IPS-15b (cell line): ENCODE data around the gene MIPEP.

Experiments used
- H3K27me3 ChIP-seq: one replicate; pipeline ENCODE4 v1.6.1; 2013; ENCODE audit warnings: low read length; ENCODE audit not compliant: control insufficient read depth, insufficient read depth
- H3K36me3 ChIP-seq: one replicate; pipeline ENCODE4 v1.6.1; 2013; ENCODE audit warnings: low read length; ENCODE audit not compliant: control insufficient read depth, insufficient read depth
- H3K4me1 ChIP-seq: one replicate; pipeline ENCODE4 v1.6.1; 2013; ENCODE audit warnings: mild to moderate bottlenecking, low read length; ENCODE audit not compliant: control insufficient read depth, insufficient read depth
- H3K4me3 ChIP-seq: one replicate; pipeline ENCODE4 v1.5.1; 2013; ENCODE audit warnings: low read depth, low read length
- H3K9ac ChIP-seq: one replicate; pipeline ENCODE4 v1.6.1; 2013; ENCODE audit warnings: low read depth, mild to moderate bottlenecking, low read length
- H3K9me3 ChIP-seq: one replicate; pipeline ENCODE4 v1.6.1; 2013; ENCODE audit warnings: mild to moderate bottlenecking, low read length; ENCODE audit not compliant: control insufficient read depth, insufficient read depth

Gene MIPEP

DNA sequence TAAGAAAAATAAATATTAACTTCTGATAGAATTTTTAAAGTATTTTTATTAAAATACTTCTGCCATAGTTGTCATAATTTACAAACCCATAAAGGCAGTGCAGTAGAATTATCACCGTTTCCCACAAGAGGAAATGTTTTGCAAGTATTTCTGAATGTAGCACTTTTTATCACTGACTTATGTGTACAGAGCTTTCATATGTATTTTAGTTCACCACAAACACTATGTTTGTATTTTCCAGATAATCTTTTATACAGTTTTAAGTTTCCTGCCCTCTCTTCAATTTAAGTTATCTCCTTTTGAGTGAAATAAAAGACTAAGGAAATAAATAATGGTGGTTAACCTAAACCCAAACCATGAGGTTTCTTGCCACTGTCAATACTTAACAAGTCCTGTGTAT, 24.2 kb downstream of the MIPEP start:
- H3K36me3 ChIP-seq = no peaks in the 10 kb centered on the region
- no peak overlapping the region for H3K9ac ChIP-seq
- no peaks in the 10 kb centered on the region for H3K27me3 ChIP-seq
- no peaks in the 10 kb centered on the region for H3K4me1 ChIP-seq
- no peak overlapping the region for H3K4me3 ChIP-seq
- no peaks in the 10 kb centered on the region for H3K9me3 ChIP-seq

DNA sequence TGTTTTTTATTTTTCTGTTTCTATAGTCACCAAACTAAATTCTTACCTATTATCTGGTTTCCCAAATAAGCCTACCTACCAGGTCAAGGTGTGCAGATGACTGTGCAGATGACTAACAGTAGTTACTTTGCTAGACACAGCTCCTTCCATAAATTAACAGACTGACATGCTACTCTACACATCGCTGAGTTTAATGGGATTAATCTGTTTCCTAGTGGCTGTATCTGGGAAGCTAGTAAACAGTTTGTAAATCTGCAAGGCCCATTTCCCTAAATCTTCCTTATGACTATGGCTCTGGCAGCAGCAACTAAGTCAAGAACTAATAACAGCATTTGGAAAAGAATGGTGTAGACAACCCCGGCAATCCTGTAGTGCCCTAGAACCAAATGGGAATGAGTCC, 27.9 kb downstream of the MIPEP start:
- H3K4me3 ChIP-seq = no peak overlapping the region
- no peak overlapping the region for H3K9ac ChIP-seq
- peaks cover under 1% of the 10 kb centered on the region for H3K4me1 ChIP-seq
- no peaks in the 10 kb centered on the region for H3K9me3 ChIP-seq
- H3K36me3 ChIP-seq = no peaks in the 10 kb centered on the region
- H3K27me3 ChIP-seq = no peaks in the 10 kb centered on the region

DNA sequence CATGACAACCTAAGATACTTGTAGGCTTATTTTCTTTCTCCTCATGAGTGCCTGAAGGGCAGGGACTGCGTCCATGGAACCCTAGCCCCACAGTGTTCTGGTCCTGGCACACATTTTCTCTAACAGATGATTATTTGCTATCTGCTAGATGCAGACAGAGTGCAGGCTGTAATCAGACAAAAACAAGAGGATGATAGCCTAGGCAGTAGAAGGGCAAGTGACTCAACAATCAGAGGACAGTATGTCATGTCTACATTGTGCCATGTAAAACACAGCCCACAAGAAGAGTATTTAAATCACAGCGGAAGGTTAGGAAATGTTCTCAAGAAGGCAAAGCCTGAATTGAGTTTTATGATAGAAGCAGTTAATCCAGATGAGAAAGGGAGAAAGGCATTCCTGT, 29.3 kb downstream of the MIPEP start:
- Histone ChIP-seq H3K4me1 (peaks cover 3% of the 10 kb centered on the region), H3K9ac (no peak overlapping the region)

DNA sequence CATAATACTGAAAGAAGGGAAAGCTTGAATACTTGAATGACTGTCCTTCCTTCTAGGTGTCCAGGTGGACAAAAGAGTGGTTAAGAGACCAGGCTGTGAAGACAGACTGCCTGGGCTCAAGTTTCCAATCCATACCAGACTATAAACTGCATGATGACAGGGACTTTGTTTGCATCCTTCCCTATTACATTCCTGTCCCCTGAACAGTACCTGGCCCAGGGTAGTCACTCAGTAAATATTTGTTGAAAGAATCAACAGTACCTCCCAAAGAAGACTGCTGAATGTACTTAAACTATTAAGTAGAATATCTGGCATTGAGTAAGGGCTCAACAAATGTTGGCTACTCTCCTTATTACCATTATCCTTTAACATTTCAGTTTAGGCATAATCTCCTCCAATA, 29.7 kb downstream of the MIPEP start:
- no peaks in the 10 kb centered on the region for H3K36me3 ChIP-seq
- no peaks in the 10 kb centered on the region for H3K9me3 ChIP-seq
- H3K4me1 ChIP-seq = peaks cover 3% of the 10 kb centered on the region
- no peak overlapping the region for H3K4me3 ChIP-seq
- H3K9ac ChIP-seq = no peak overlapping the region
- no peaks in the 10 kb centered on the region for H3K27me3 ChIP-seq

More for the DNA sequence above, 29.3 kb downstream of the MIPEP start:
- Histone ChIP-seq H3K4me3 (no peak overlapping the region), H3K9me3 (no peaks in the 10 kb centered on the region), H3K36me3 (no peaks in the 10 kb centered on the region), H3K27me3 (no peaks in the 10 kb centered on the region)

DNA sequence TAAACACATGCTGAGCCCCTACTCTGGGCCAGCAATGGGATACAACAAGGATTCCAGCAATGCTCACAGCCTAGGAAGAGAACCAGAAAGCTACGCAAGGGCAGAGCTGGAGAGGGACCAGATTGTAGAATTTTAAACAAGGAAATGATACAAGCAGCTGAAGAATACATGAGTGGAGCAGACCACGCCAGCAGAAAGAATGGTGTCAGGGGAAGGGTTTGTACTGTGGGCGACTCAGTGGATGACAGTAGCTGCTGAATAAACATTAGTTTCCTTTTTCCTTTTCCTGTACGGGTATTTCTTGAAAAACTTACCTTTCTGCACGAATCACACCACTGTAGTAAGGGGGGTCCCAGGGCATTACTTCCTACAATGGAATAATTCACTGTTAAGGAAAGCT, 30.7 kb downstream of the MIPEP start:
- Histone ChIP-seq H3K9me3 (no peaks in the 10 kb centered on the region), H3K36me3 (no peaks in the 10 kb centered on the region), H3K4me1 (peaks cover 3% of the 10 kb centered on the region), H3K27me3 (no peaks in the 10 kb centered on the region), H3K4me3 (no peak overlapping the region), H3K9ac (no peak overlapping the region)

DNA sequence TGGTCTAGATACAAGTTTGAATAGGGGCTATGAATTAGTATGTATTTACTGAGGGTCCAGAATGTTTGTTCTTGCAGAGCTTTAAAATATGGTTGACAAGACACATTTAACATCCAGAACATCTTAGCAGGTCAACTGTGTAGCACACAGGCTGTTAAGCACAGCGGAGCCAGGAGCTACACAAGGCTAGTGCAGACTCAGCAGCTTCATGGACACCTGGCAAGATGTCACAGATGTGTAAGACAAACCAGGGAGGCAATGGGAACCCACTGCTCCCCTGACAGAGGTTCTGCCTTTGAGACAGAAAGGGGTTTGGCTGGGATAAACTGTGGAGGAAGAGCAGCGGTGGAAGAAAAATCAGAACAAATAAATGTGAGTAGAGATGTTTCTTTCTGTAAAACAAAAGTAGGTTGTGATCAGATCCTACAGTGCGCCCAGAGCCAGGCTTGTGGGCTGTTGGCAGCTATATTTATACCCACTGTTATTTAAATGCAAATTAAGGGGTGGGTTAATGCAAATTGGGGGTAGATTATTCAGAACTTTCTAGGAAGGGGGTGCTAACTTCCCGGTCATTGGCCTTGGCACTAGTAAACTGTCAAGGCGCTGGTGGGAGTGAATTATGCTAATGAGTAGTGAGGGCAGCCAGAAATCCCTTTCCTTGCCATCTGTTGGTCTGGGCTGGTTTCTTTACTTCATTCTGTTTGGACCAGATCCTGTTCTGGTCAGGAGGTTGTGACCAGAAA, 33.0 kb downstream of the MIPEP start:
- Histone ChIP-seq H3K9me3 (no peaks in the 10 kb centered on the region), H3K27me3 (no peaks in the 10 kb centered on the region), H3K36me3 (no peaks in the 10 kb centered on the region), H3K4me3 (no peak overlapping the region), H3K4me1 (peaks cover 3% of the 10 kb centered on the region), H3K9ac (no peak overlapping the region)

DNA sequence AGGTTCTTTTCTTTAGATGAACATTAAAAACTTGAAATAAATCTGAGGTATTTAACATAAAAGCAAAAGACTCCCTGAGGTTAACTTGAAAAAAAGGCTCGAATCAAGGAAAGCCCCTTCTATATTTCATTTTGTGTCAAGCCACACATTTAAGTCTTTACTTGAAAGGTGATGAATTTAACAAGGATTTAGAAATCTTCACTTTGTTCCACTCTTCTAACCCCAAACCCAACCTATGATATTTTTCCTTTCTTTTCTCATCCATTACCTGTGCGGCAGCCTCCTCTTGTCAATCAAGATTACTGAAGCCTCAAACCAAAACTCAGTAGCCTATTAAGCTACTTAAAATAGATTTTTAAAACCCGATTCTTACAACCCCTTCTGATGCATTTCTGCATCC, 33.8 kb downstream of the MIPEP start:
- Histone ChIP-seq H3K36me3 (no peaks in the 10 kb centered on the region), H3K9ac (no peak overlapping the region)

DNA sequence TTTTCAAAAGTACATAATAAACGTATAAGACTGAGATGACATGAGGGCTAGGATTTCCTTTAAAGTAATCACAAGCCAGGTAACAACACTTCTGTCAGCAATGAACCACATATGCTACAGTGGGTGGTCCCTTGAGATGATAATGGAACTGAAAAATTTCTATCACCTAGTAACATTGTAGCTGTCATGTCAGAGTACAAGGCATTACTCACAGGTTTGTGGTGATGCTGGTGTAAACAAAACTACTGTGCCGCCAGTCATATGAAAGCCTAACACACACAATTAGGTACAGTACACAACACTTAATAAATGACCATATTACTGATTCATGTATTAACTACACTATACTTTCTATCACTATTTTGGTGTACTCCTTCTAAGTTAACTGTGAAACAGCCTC, 36.8 kb downstream of the MIPEP start:
- Histone ChIP-seq H3K9me3 (no peaks in the 10 kb centered on the region), H3K4me1 (peaks cover 3% of the 10 kb centered on the region), H3K4me3 (no peak overlapping the region), H3K9ac (no peak overlapping the region), H3K27me3 (no peaks in the 10 kb centered on the region), H3K36me3 (no peaks in the 10 kb centered on the region)

More for the DNA sequence above, 33.8 kb downstream of the MIPEP start:
- H3K4me3 ChIP-seq = no peak overlapping the region
- H3K4me1 ChIP-seq = peaks cover 3% of the 10 kb centered on the region
- H3K27me3 ChIP-seq = no peaks in the 10 kb centered on the region
- H3K9me3 ChIP-seq = no peaks in the 10 kb centered on the region

DNA sequence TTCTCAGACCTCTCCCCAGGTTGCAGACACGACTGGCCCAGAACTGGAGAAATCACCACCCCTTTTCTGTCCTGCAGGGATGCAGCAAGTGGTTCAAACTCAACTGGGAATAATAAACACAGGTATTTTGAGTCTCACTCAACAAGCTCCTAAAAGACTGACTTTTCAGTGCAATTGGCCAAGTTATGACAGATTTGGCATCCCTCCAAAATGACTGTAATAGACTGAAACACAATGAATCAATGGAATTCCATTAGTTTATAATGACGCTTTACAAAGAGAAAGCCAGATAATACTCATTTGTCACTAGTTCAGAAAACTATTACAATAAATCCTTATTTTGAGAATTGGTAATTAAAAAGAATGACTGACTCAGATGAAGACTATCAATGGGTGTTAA, 38.1 kb downstream of the MIPEP start:
- Histone ChIP-seq H3K36me3 (no peaks in the 10 kb centered on the region), H3K4me1 (peaks cover under 1% of the 10 kb centered on the region), H3K9me3 (no peaks in the 10 kb centered on the region), H3K9ac (no peak overlapping the region), H3K27me3 (no peaks in the 10 kb centered on the region), H3K4me3 (no peak overlapping the region)

DNA sequence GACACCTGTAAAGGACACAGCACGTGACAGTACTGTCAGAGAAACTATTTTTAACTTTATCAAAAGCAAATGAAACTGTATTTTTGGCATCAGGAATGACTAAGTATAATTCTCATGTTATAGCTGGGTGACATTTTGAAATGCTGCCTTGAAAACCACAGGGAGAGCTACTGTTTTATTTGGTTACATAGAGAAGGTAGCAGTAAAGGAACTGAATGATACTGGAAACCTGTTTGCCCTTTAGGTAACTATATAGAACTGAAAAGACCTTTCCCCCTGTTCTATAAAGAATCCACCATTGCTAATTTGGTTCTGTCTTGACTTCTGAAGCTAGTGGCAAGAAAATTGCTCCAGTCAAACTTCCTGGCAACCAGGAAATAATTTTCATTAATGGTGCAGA, 39.1 kb downstream of the MIPEP start:
- Histone ChIP-seq H3K36me3 (no peaks in the 10 kb centered on the region), H3K9ac (no peak overlapping the region), H3K4me1 (no peaks in the 10 kb centered on the region), H3K27me3 (no peaks in the 10 kb centered on the region), H3K4me3 (no peak overlapping the region), H3K9me3 (no peaks in the 10 kb centered on the region)

DNA sequence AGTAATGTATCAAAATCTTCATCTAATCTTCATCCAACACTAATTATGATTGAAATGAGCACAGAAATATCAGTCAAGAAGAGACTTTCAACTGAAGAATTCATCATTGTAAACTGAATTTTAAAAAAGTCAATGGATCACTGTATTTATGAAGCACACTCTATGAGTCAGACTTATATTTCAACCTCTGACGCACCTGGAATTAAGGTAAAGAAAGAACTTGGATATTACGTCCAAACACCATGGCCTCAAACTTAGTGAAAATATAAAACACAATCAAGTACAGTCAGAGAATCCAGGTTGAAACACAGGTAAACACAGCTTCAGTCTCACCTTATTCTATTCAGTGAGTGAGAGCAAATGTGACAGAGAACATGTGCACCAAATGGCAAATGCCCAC, 39.5 kb downstream of the MIPEP start:
- Histone ChIP-seq H3K27me3 (no peaks in the 10 kb centered on the region), H3K4me1 (no peaks in the 10 kb centered on the region), H3K36me3 (no peaks in the 10 kb centered on the region), H3K4me3 (no peak overlapping the region), H3K9ac (no peak overlapping the region), H3K9me3 (no peaks in the 10 kb centered on the region)

DNA sequence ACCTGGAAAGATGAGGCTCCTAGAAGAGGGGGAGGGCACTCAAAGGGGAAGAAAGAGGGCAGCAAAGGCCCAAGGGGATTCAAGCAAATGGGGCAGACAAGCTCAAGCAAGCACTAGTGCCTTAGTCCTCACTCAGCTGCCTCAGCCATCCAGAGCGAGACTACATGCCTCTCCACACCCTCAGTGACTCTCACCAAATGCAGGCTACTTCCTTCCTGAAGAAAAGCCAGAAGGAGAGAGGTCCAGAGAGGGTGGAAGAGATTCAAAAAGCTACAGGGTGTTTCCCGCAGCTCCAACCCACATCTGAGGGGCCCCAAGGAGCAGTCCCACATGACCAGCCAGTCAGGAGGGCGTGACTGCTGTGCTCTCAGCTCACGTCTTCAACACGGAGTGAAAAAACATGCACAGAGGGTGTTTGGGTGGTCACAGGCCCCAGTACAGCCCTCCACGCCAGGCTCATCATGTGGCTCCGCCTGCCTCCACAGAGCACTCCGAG, 40.5 kb downstream of the MIPEP start:
- Histone ChIP-seq H3K27me3 (no peaks in the 10 kb centered on the region), H3K4me1 (no peaks in the 10 kb centered on the region), H3K36me3 (no peaks in the 10 kb centered on the region), H3K4me3 (no peak overlapping the region), H3K9ac (no peak overlapping the region), H3K9me3 (no peaks in the 10 kb centered on the region)
